Measurements from ENCODE around the gene GJB2. TPM values are rescaled to one million over a fixed set of nuclear protein-coding genes. Genes with fewer than 3 reads are reported as not detected.

The GJB2 gene
- total and polyA plus RNA-seq, 2 experiments from 2014 or later = not detected

DNA sequence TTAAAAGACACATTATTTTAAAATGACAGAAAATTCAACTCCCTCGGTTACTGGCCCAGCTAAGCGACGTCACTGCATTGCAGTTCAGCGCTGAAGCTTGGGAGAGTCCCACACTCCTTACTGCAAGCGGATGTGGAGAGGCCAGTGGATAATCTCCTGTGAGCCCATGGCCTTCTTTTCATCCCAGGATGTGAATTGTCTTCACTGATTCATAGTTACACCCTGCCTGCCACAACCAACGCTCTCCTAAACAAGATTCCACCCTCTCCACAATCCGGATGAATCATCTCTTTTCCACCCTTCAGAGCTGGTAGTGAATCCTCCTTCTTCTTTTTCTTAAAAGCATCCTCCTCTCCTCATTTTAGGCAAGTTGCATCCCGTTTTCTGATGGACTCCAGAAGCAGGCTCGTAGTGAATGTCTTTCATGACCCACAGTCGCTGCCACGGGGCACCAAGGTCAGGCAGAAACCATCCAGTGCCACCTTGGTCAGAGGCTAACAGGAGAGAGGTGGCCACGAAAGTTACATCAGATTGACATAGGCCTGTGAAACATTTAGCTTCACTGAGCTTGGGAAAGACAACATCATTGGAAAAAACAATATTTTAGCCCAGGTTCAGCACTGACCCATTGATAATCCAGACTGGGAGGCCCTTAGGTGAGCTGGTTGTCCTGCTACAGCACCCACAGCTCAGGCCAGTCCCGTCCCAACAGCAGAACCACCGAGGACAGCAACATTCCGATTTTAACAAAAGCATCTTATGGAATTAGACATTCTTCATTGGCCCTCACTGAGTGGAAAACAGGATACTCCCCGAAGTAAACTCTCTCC is 2.0 kb downstream of the GJB2 start:
- no peak overlapping the region for H3K4me2 ChIP-seq
- no peak for ATAC-seq
- no peak for DNase-seq (ENCODE audit: low spot score)

More for the DNA sequence above, 2.0 kb downstream of the GJB2 start:
- H3K4me1 Mint-ChIP-seq = peaks cover 15% of the 10 kb centered on the region
- Histone ChIP-seq H3K27me3 (ENCODE audit: insufficient read depth) (peaks cover 82% of the 10 kb centered on the region), H3K4me1 (ENCODE audit: insufficient read depth) (peaks cover 19% of the 10 kb centered on the region), H3K79me2 (replicated peaks; ENCODE audit: insufficient read depth) (no peaks in the 10 kb centered on the region), H4K20me1 (replicated peaks; ENCODE audit: insufficient read depth) (peaks cover 18% of the 10 kb centered on the region), H2AFZ (no peak overlapping the region), H3K27ac (ENCODE audit: low read depth) (no peak overlapping the region), H3F3A (replicated peaks; ENCODE audit: low read depth) (peaks cover 11% of the 10 kb centered on the region; the same call in 1 of the 2 replicates), H3K36me3 (ENCODE audit: insufficient read depth) (no peaks in the 10 kb centered on the region; the same call in 1 of the 2 replicates), H3K9me2 (ENCODE audit: insufficient read depth) (no peaks in the 10 kb centered on the region), H3K4me3 (no peak overlapping the region)
- no peaks in the 10 kb centered on the region for H3K36me3 Mint-ChIP-seq (ENCODE audit: low read depth)
- TF ChIP-seq, protein P1, sequence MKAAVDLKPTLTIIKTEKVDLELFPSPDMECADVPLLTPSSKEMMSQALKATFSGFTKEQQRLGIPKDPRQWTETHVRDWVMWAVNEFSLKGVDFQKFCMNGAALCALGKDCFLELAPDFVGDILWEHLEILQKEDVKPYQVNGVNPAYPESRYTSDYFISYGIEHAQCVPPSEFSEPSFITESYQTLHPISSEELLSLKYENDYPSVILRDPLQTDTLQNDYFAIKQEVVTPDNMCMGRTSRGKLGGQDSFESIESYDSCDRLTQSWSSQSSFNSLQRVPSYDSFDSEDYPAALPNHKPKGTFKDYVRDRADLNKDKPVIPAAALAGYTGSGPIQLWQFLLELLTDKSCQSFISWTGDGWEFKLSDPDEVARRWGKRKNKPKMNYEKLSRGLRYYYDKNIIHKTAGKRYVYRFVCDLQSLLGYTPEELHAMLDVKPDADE (IDR thresholded peaks at IDR 0.05) = no peak
- TF ChIP-seq ZNF114 (CRISPR knock-in tag; IDR thresholded peaks at IDR 0.05) = no peak
- TF ChIP-seq CREB1 (CRISPR knock-in tag; IDR thresholded peaks at IDR 0.05; ENCODE audit: low read depth) = no peak
- TF ChIP-seq, protein P2, sequence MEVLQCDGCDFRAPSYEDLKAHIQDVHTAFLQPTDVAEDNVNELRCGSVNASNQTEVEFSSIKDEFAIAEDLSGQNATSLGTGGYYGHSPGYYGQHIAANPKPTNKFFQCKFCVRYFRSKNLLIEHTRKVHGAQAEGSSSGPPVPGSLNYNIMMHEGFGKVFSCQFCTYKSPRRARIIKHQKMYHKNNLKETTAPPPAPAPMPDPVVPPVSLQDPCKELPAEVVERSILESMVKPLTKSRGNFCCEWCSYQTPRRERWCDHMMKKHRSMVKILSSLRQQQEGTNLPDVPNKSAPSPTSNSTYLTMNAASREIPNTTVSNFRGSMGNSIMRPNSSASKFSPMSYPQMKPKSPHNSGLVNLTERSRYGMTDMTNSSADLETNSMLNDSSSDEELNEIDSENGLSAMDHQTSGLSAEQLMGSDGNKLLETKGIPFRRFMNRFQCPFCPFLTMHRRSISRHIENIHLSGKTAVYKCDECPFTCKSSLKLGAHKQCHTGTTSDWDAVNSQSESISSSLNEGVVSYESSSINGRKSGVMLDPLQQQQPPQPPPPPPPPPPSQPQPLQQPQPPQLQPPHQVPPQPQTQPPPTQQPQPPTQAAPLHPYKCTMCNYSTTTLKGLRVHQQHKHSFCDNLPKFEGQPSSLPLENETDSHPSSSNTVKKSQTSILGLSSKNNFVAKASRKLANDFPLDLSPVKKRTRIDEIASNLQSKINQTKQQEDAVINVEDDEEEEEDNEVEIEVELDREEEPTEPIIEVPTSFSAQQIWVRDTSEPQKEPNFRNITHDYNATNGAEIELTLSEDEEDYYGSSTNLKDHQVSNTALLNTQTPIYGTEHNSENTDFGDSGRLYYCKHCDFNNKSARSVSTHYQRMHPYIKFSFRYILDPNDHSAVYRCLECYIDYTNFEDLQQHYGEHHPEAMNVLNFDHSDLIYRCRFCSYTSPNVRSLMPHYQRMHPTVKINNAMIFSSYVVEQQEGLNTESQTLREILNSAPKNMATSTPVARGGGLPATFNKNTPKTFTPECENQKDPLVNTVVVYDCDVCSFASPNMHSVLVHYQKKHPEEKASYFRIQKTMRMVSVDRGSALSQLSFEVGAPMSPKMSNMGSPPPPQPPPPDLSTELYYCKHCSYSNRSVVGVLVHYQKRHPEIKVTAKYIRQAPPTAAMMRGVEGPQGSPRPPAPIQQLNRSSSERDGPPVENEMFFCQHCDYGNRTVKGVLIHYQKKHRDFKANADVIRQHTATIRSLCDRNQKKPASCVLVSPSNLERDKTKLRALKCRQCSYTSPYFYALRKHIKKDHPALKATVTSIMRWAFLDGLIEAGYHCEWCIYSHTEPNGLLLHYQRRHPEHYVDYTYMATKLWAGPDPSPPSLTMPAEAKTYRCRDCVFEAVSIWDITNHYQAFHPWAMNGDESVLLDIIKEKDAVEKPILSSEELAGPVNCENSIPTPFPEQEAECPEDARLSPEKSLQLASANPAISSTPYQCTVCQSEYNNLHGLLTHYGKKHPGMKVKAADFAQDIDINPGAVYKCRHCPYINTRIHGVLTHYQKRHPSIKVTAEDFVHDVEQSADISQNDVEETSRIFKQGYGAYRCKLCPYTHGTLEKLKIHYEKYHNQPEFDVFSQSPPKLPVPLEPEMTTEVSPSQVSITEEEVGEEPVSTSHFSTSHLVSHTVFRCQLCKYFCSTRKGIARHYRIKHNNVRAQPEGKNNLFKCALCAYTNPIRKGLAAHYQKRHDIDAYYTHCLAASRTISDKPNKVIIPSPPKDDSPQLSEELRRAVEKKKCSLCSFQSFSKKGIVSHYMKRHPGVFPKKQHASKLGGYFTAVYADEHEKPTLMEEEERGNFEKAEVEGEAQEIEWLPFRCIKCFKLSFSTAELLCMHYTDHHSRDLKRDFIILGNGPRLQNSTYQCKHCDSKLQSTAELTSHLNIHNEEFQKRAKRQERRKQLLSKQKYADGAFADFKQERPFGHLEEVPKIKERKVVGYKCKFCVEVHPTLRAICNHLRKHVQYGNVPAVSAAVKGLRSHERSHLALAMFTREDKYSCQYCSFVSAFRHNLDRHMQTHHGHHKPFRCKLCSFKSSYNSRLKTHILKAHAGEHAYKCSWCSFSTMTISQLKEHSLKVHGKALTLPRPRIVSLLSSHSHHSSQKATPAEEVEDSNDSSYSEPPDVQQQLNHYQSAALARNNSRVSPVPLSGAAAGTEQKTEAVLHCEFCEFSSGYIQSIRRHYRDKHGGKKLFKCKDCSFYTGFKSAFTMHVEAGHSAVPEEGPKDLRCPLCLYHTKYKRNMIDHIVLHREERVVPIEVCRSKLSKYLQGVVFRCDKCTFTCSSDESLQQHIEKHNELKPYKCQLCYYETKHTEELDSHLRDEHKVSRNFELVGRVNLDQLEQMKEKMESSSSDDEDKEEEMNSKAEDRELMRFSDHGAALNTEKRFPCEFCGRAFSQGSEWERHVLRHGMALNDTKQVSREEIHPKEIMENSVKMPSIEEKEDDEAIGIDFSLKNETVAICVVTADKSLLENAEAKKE (CRISPR knock-in tag; IDR thresholded peaks at IDR 0.05) = no peak
- no peak for TF ChIP-seq ZNF331 (CRISPR knock-in tag; IDR thresholded peaks at IDR 0.05; ENCODE audit: low read depth)
- no peak for TF ChIP-seq NANOG (IDR thresholded peaks at IDR 0.05; ENCODE audit: borderline replicate concordance)
- TF ChIP-seq, protein P3, sequence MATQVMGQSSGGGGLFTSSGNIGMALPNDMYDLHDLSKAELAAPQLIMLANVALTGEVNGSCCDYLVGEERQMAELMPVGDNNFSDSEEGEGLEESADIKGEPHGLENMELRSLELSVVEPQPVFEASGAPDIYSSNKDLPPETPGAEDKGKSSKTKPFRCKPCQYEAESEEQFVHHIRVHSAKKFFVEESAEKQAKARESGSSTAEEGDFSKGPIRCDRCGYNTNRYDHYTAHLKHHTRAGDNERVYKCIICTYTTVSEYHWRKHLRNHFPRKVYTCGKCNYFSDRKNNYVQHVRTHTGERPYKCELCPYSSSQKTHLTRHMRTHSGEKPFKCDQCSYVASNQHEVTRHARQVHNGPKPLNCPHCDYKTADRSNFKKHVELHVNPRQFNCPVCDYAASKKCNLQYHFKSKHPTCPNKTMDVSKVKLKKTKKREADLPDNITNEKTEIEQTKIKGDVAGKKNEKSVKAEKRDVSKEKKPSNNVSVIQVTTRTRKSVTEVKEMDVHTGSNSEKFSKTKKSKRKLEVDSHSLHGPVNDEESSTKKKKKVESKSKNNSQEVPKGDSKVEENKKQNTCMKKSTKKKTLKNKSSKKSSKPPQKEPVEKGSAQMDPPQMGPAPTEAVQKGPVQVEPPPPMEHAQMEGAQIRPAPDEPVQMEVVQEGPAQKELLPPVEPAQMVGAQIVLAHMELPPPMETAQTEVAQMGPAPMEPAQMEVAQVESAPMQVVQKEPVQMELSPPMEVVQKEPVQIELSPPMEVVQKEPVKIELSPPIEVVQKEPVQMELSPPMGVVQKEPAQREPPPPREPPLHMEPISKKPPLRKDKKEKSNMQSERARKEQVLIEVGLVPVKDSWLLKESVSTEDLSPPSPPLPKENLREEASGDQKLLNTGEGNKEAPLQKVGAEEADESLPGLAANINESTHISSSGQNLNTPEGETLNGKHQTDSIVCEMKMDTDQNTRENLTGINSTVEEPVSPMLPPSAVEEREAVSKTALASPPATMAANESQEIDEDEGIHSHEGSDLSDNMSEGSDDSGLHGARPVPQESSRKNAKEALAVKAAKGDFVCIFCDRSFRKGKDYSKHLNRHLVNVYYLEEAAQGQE (IDR thresholded peaks at IDR 0.05; ENCODE audit: unreplicated experiment) = no peak
- TF ChIP-seq EZH2 (IDR thresholded peaks at IDR 0.05; ENCODE audit: low read depth, unreplicated experiment) = peak; percentile 7
- H3K4me3 Mint-ChIP-seq = no peak overlapping the region
- no peak overlapping the region for H3K27ac Mint-ChIP-seq
- no peaks in the 10 kb centered on the region for H3K9me3 Mint-ChIP-seq
- H3K27me3 Mint-ChIP-seq (ENCODE audit: insufficient read depth, low read depth, poor library complexity) = peaks cover 63% of the 10 kb centered on the region
